PFSK-1 (cell line): ENCODE results near the gene PRC1.

Experiments
- FOXP2 ChIP-seq: optimal IDR thresholded peaks from 2 replicates; pipeline ENCODE3; 2011; ENCODE audit warnings: borderline replicate concordance, control low read depth, inconsistent platforms; ENCODE audit not compliant: insufficient read depth; ENCODE audit errors: extremely low read length, extremely low read depth
- POLR2AphosphoS5 ChIP-seq: IDR thresholded peaks from 2 replicates; pipeline ENCODE4 v1.6.1; 2012; ENCODE audit warnings: low read depth, mild to moderate bottlenecking, control low read depth, low read length, moderate library complexity
- REST ChIP-seq, 2 experiments: IDR thresholded peaks; 2 replicates each; pipeline versions ENCODE4 v1.6.1 to v1.8.0; 2011 to 2012; ENCODE audit warnings: low read depth in 2 of 2, low read length in 2 of 2, control low read depth in 1 of 2, inconsistent platforms in 1 of 2, mild to moderate bottlenecking in 1 of 2, moderate library complexity in 1 of 2; ENCODE audit not compliant: insufficient read depth in 1 of 2
- SIN3A ChIP-seq: IDR thresholded peaks from 2 replicates; pipeline ENCODE4 v1.6.1; 2012; ENCODE audit warnings: mild to moderate bottlenecking, low read length, moderate library complexity, borderline replicate concordance; ENCODE audit not compliant: insufficient read depth
- TAF1 ChIP-seq: IDR thresholded peaks from 2 replicates; pipeline ENCODE4 v1.6.1; 2012; ENCODE audit warnings: low read length, control low read depth, borderline replicate concordance; ENCODE audit not compliant: insufficient read depth

Gene PRC1

DNA sequence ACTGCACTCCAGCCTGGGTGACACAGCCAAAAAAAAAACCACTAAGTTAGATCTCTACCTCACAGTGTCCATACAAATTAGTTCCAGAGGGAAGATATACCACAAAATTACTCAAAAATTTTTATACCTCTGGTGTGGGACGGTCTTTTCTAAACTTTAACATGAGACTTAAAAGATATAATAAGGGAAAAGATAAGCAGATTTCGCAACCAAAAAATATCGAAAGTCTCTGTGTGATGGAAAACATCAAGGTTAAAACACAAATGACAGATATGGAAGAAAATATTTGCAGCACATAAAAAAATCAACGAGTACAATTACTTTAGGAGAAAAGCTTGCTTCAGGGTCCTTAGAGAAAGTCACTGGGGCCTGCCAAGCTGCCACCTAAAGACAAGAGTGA, 72.4 kb downstream of the PRC1 start:
- no peak for TF ChIP-seq SIN3A
- no peak for TF ChIP-seq FOXP2

DNA sequence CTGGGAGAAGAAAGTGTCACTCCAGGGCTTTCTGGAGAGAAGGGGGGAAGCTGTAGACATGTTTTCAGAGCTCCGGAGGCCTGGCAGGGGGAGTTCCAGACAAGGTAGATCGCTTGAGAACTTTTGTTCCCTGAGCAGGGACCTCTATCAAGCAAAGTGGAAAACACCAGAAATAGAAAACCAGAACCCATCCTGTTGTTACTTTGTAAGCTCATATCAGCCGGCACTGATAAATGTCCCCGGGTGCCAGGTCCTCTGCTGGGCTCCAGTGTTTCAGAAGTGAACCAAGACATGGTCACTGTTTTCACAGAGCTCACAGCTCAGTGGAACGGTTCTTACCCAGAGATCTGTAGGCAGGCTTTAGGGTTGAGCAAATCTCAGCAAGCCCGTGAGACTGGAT, 75.5 kb downstream of the PRC1 start:
- TF ChIP-seq POLR2AphosphoS5 (no peak), REST (IDR thresholded peaks at IDR 0.05; ENCODE audit: insufficient read depth in 1 of 2, low read depth in 2 of 2, low read length in 2 of 2) (no peak), SIN3A (no peak), FOXP2 (no peak), TAF1 (no peak)

DNA sequence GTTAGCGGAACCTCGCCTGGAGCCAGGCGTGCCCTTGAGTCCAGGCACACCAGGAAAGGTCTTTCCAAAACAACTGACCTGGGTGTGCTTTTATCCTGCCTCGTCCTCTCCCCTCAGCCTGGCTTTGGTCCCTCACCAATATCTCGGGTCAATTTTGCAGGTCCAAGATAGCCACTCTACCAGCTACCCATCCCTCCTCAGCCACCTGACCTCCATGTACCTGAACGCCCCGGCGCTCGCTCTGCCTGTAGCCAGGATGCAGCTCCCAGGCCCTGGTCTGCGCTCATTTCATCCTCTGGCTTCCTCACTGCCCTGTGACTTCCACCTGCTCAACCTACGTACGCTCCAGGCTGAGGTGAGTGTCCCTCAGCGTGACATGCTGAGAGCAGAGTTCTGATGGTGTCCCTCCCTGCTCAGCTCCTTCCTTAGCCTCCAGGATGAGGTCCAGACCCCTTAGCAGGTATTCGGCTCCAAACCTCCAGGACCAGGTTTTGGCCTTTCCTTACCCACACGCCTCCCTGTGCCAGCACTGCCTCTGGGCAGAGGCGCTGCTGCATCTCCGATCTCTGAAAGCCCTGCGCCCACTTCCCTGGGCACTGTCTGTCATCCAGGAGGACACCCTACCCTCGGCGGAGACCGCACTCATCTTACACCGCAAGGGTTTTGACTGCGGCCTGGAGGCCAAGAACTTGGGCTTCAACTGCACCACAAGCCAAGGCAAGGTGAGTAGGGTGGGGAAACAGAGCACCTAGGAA, 76.1 kb downstream of the PRC1 start:
- TF ChIP-seq POLR2AphosphoS5 (no peak), FOXP2 (no peak), REST (IDR thresholded peaks at IDR 0.05; ENCODE audit: insufficient read depth in 1 of 2, low read depth in 2 of 2, low read length in 2 of 2) (no peak), TAF1 (no peak), SIN3A (no peak)

DNA sequence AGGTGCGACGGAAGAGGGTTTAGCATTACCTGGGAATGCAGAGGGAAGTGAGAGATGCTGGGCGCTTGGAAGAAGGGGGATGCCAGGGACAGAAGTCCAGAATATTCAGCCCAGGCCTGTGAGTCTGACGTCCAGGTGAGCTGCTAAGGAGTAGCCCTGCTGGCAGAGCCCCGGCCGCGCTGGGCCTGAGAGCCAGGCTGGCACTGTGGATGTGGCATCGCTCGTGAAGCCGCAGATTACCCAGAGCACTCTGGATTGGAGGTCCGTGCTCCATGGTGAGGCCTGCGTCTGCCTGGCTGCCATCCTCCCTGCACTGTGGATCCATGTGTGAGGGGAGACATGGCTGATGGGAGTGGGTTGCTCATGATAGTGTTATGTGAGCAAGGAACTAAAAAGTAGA, 76.8 kb downstream of the PRC1 start:
- TF ChIP-seq REST (IDR thresholded peaks at IDR 0.05; ENCODE audit: insufficient read depth in 1 of 2, low read depth in 2 of 2, low read length in 2 of 2) (no peak), SIN3A (no peak), FOXP2 (no peak), TAF1 (no peak), POLR2AphosphoS5 (no peak)

- no peak for TF ChIP-seq SIN3A
- no peak for TF ChIP-seq FOXP2
- TF ChIP-seq TAF1, result no peak
- no peak for TF ChIP-seq REST (IDR thresholded peaks at IDR 0.05; ENCODE audit: insufficient read depth in 1 of 2, low read depth in 2 of 2, low read length in 2 of 2)
- TF ChIP-seq POLR2AphosphoS5, result no peak
Measured at GRCh38 chr15:90916461-90916860, 77.9 kb downstream of the PRC1 start.
